Measurements from ENCODE around the gene ZNF317.

ZNF317 gene

DNA sequence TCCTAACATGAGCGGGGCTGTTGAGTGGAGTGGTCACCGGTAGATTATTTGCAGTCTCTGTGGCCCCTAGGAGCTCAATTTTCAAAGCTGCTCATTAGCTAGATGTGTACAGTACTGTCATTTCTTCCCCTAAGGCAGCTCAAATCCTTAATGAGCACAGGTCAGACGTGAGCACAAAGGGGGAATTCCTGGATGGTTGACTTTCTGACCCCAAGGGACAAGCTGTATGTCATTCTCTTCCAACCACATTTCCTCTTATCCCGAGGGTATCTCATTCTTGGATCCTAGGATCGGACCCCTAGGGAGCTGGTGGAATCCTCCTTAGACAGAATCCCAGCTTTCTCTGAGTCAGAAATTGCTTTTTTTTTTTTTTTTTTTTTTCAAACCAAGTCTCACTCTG is 7.8 kb upstream of the ZNF317 start:
- no peak overlapping the region for H3K9ac ChIP-seq (ENCODE audit: low read length)
- H3K9me3 ChIP-seq (ENCODE audit: insufficient read depth, low read length) = no peaks in the 10 kb centered on the region
- H2AFZ ChIP-seq (ENCODE audit: low read depth, low read length) = no peak overlapping the region
- H3K36me3 ChIP-seq (replicated peaks; ENCODE audit: low read depth, low read length) = no peaks in the 10 kb centered on the region
- peaks cover 10% of the 10 kb centered on the region for H3K4me1 ChIP-seq (ENCODE audit: low read length)
- no peaks in the 10 kb centered on the region for H3K79me2 ChIP-seq (ENCODE audit: low read length)
- H4K20me1 ChIP-seq (ENCODE audit: insufficient read depth, low read length) = no peaks in the 10 kb centered on the region
- no peak overlapping the region for H3K4me3 ChIP-seq (ENCODE audit: low read length)
- TF ChIP-seq, protein P1, sequence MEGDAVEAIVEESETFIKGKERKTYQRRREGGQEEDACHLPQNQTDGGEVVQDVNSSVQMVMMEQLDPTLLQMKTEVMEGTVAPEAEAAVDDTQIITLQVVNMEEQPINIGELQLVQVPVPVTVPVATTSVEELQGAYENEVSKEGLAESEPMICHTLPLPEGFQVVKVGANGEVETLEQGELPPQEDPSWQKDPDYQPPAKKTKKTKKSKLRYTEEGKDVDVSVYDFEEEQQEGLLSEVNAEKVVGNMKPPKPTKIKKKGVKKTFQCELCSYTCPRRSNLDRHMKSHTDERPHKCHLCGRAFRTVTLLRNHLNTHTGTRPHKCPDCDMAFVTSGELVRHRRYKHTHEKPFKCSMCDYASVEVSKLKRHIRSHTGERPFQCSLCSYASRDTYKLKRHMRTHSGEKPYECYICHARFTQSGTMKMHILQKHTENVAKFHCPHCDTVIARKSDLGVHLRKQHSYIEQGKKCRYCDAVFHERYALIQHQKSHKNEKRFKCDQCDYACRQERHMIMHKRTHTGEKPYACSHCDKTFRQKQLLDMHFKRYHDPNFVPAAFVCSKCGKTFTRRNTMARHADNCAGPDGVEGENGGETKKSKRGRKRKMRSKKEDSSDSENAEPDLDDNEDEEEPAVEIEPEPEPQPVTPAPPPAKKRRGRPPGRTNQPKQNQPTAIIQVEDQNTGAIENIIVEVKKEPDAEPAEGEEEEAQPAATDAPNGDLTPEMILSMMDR (IDR thresholded peaks at IDR 0.05; ENCODE audit: low read depth, low read length) = no peak
- TF ChIP-seq EZH2phosphoT487 (IDR thresholded peaks at IDR 0.05; ENCODE audit: low read depth) = no peak
- H3K27ac ChIP-seq (ENCODE audit: low read length) = no peak overlapping the region
- H3K27me3 ChIP-seq (ENCODE audit: low read depth, low read length) = no peaks in the 10 kb centered on the region
- H3K4me2 ChIP-seq (ENCODE audit: low read length) = no peak overlapping the region

DNA sequence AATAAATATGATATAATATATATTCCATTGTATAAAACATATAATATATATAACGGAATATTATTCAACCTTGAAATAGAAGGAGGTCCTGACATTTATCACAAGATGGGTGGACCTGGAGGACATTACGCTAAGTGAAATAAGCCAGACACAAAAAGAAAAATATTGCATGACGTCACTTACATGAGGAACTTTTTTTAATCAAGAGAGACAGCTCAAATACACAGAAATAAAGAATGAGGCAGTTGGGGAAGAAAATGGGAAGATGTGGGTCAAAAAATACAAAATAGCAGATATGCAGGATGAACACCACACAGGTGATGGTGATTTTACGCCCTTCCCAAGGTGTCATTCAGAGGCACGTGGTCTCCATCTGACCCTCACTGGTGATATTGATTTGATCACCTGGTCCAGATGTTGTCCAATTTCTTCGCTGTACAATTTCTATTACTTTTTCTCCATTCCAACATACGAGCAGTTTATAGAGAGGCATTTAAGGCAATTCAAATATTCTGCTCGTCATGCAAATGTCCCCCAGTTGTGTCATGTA is 513 bp upstream of the ZNF317 start:
- H3K4me3 ChIP-seq (ENCODE audit: low read length) = peak overlapping the region; percentile 94
- peaks cover 34% of the 10 kb centered on the region for H3K36me3 ChIP-seq (replicated peaks; ENCODE audit: low read depth, low read length)
- peaks cover 17% of the 10 kb centered on the region; the same call in 1 of the 2 replicates for H3K9me3 ChIP-seq (ENCODE audit: insufficient read depth, low read length)
- peaks cover 45% of the 10 kb centered on the region for H3K79me2 ChIP-seq (ENCODE audit: low read length)
- H4K20me1 ChIP-seq (ENCODE audit: insufficient read depth, low read length) = peaks cover 7% of the 10 kb centered on the region
- no peak for TF ChIP-seq EZH2phosphoT487 (IDR thresholded peaks at IDR 0.05; ENCODE audit: low read depth)
- TF ChIP-seq, protein P1 (IDR thresholded peaks at IDR 0.05; ENCODE audit: low read depth, low read length) = no peak
- peaks cover 5% of the 10 kb centered on the region for H3K4me1 ChIP-seq (ENCODE audit: low read length)
- peak overlapping the region; percentile 86 for H3K4me2 ChIP-seq (ENCODE audit: low read length)
- peak overlapping the region; percentile 51 for H3K27ac ChIP-seq (ENCODE audit: low read length)
- no peaks in the 10 kb centered on the region for H3K27me3 ChIP-seq (ENCODE audit: low read depth, low read length)
- peak overlapping the region; percentile 96 for H3K9ac ChIP-seq (ENCODE audit: low read length)
- H2AFZ ChIP-seq (ENCODE audit: low read depth, low read length) = peak overlapping the region; percentile 100

DNA sequence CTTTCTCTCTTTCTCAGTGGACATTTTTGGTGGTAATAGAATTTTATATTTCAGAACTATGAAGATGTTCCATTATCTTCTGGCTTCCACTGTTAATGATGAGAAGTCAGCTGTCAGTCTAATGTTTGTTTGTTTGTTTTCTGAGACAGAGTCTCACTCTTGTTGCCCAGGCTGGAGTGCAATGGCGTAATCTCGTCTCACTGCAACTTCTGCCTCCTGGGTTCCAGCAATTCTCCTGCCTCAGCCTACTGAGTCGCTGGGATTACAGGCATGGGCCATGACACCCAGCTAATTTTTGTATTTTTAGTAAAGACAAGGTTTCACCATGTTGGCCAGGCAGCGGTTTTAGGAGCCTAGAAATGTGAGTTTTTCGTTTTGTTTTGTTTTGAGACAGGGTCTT is 4.7 kb downstream of the ZNF317 start:
- peaks cover 98% of the 10 kb centered on the region for H3K79me2 ChIP-seq (ENCODE audit: low read length)
- peaks cover 79% of the 10 kb centered on the region for H3K36me3 ChIP-seq (replicated peaks; ENCODE audit: low read depth, low read length)
- H2AFZ ChIP-seq (ENCODE audit: low read depth, low read length) = no peak overlapping the region
- H3K9me3 ChIP-seq (ENCODE audit: insufficient read depth, low read length) = peaks cover 42% of the 10 kb centered on the region
- TF ChIP-seq EZH2phosphoT487 (IDR thresholded peaks at IDR 0.05; ENCODE audit: low read depth) = no peak
- TF ChIP-seq, protein P1 (IDR thresholded peaks at IDR 0.05; ENCODE audit: low read depth, low read length) = no peak
- H3K27ac ChIP-seq (ENCODE audit: low read length) = no peak overlapping the region
- H3K4me2 ChIP-seq (ENCODE audit: low read length) = no peak overlapping the region
- no peaks in the 10 kb centered on the region for H3K27me3 ChIP-seq (ENCODE audit: low read depth, low read length)
- no peak overlapping the region for H3K9ac ChIP-seq (ENCODE audit: low read length)
- H3K4me1 ChIP-seq (ENCODE audit: low read length) = peaks cover 5% of the 10 kb centered on the region
- H4K20me1 ChIP-seq (ENCODE audit: insufficient read depth, low read length) = peaks cover 40% of the 10 kb centered on the region
- no peak overlapping the region for H3K4me3 ChIP-seq (ENCODE audit: low read length)

DNA sequence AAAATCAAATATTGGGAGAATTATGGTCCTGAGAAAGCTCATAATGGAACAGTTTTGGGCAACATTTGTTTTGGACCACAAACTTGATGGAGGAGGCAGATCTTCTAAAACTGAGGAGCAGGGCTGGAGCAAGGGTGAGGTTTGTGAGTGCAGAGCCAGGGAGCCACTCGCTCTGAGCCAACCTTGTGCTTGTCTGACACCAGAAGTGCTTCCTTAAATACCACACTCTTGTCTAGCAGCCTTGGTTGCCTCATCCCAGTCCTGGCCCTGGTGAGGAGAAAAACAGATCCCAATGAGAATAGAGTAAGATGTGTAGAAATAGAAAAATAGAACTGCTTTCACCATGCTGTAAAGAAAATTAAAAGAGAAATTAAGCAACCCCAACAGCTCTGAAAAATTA is 6.7 kb downstream of the ZNF317 start:
- peaks cover 89% of the 10 kb centered on the region for H3K36me3 ChIP-seq (replicated peaks; ENCODE audit: low read depth, low read length)
- H3K9ac ChIP-seq (ENCODE audit: low read length) = no peak overlapping the region
- H3K4me2 ChIP-seq (ENCODE audit: low read length) = no peak overlapping the region
- peaks cover 50% of the 10 kb centered on the region for H3K9me3 ChIP-seq (ENCODE audit: insufficient read depth, low read length)
- H3K27ac ChIP-seq (ENCODE audit: low read length) = no peak overlapping the region
- no peak overlapping the region for H3K4me3 ChIP-seq (ENCODE audit: low read length)
- H3K4me1 ChIP-seq (ENCODE audit: low read length) = no peaks in the 10 kb centered on the region
- no peaks in the 10 kb centered on the region for H3K27me3 ChIP-seq (ENCODE audit: low read depth, low read length)
- H4K20me1 ChIP-seq (ENCODE audit: insufficient read depth, low read length) = peaks cover 52% of the 10 kb centered on the region
- TF ChIP-seq, protein P1 (IDR thresholded peaks at IDR 0.05; ENCODE audit: low read depth, low read length) = no peak
- no peak for TF ChIP-seq EZH2phosphoT487 (IDR thresholded peaks at IDR 0.05; ENCODE audit: low read depth)
- no peak overlapping the region for H2AFZ ChIP-seq (ENCODE audit: low read depth, low read length)
- H3K79me2 ChIP-seq (ENCODE audit: low read length) = peaks cover 100% of the 10 kb centered on the region
